ENCODE data around the gene TOM1L2.

Gene TOM1L2

GRCh38 chr17:17890773-17891759 is 81.1 kb downstream of the TOM1L2 start:
- Histone ChIP-seq H3K4me3 (ENCODE audit: low read length) (no peak overlapping the region), H3K4me1 (ENCODE audit: control insufficient read depth, insufficient read depth, low read length) (peaks cover 7% of the 10 kb centered on the region; the same call in 1 of the 2 replicates), H3K27me3 (ENCODE audit: control insufficient read depth, insufficient read depth, low read length) (no peaks in the 10 kb centered on the region), H3K27ac (ENCODE audit: low read length) (no peak overlapping the region), H3K36me3 (ENCODE audit: control insufficient read depth, insufficient read depth, low read length) (no peaks in the 10 kb centered on the region), H3K9me3 (ENCODE audit: control insufficient read depth, insufficient read depth, low read length) (no peaks in the 10 kb centered on the region)
- WGBS (ENCODE audit: insufficient coverage, insufficient read length): no CpG with 5 or more reads among the region's 5 CpGs
- no peak for DNase-seq (ENCODE audit: low read depth, low spot score)

DNA sequence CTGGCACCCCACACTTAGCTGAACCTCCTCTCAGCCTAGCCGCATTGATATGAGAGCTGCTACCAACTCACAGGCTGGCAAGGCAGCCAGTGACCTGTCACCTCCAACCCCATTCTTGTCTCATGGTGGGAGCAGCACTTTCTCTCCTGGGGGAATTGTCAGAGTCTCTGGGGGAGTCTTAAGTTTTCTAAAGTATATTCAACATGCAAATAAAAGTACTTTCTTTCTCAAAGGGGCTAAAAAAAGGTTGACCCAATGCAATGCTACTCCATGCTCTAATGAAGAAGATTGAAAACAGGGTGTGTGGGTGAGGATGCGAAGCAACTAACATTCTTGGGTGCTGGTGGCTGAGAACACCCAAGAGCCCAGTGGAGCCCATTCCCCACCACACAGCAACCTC is 82.3 kb downstream of the TOM1L2 start:
- H3K27me3 ChIP-seq (ENCODE audit: control insufficient read depth, insufficient read depth, low read length): no peaks in the 10 kb centered on the region
- no peak overlapping the region for H3K4me3 ChIP-seq (ENCODE audit: low read length)
- WGBS (ENCODE audit: insufficient coverage, insufficient read length): no CpG with 5 or more reads among the region's 2 CpGs
- H3K4me1 ChIP-seq (ENCODE audit: control insufficient read depth, insufficient read depth, low read length): peaks cover 10% of the 10 kb centered on the region
- no peaks in the 10 kb centered on the region for H3K36me3 ChIP-seq (ENCODE audit: control insufficient read depth, insufficient read depth, low read length)
- no peak for DNase-seq (ENCODE audit: low read depth, low spot score)
- H3K9me3 ChIP-seq (ENCODE audit: control insufficient read depth, insufficient read depth, low read length): no peaks in the 10 kb centered on the region
- H3K27ac ChIP-seq (ENCODE audit: low read length): no peak overlapping the region

DNA sequence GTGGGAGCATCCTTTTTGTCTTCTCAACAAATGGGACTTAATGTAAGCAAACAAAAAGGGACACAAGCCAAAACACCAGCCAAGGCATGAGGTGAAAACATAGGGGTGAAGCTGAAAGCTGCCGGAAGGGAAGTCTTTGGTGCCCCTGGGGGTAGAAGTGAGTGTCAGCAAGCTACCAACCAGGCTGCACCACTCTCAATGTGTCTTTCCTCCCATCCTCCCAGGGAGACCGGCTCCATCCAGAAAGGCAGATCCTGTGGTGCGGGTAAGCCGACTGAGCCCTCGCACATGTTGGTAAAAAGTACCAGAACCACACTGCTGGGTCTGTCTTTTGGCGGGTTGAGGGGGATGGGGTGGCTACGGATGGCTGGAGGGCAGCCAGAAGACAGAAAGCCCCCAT is 83.4 kb downstream of the TOM1L2 start:
- Histone ChIP-seq H3K27ac (ENCODE audit: low read length) (no peak overlapping the region), H3K9me3 (ENCODE audit: control insufficient read depth, insufficient read depth, low read length) (no peaks in the 10 kb centered on the region), H3K27me3 (ENCODE audit: control insufficient read depth, insufficient read depth, low read length) (no peaks in the 10 kb centered on the region), H3K36me3 (ENCODE audit: control insufficient read depth, insufficient read depth, low read length) (no peaks in the 10 kb centered on the region), H3K4me3 (ENCODE audit: low read length) (no peak overlapping the region), H3K4me1 (ENCODE audit: control insufficient read depth, insufficient read depth, low read length) (peaks cover 15% of the 10 kb centered on the region)
- WGBS (ENCODE audit: insufficient coverage, insufficient read length): no CpG with 5 or more reads among the region's 7 CpGs
- no peak for DNase-seq (ENCODE audit: low read depth, low spot score)

DNA sequence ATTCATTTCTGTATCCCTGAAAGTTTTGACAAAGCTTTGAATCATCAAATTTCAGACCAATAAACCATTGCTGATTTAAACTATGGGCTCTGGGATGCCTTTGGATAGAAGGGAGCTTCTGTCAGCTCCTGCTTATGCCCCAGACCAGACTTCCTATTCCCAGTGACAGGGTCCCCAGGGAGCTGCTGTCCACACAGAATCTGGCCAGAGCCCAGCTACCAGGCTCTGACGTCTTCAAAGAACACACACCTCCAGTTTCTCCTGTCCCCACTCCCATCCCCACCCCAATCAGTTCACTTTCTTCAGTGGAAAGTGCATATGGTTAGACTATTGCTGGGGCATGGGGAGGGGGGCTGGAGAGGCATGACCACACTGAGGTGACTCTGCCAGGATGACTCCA is 83.8 kb downstream of the TOM1L2 start:
- Histone ChIP-seq H3K27ac (ENCODE audit: low read length) (no peak overlapping the region), H3K27me3 (ENCODE audit: control insufficient read depth, insufficient read depth, low read length) (no peaks in the 10 kb centered on the region), H3K4me3 (ENCODE audit: low read length) (no peak overlapping the region), H3K9me3 (ENCODE audit: control insufficient read depth, insufficient read depth, low read length) (no peaks in the 10 kb centered on the region), H3K4me1 (ENCODE audit: control insufficient read depth, insufficient read depth, low read length) (peaks cover 15% of the 10 kb centered on the region), H3K36me3 (ENCODE audit: control insufficient read depth, insufficient read depth, low read length) (no peaks in the 10 kb centered on the region)
- no peak for DNase-seq (ENCODE audit: low read depth, low spot score)
- WGBS (ENCODE audit: insufficient coverage, insufficient read length): no CpG with 5 or more reads among the region's 1 CpG

DNA sequence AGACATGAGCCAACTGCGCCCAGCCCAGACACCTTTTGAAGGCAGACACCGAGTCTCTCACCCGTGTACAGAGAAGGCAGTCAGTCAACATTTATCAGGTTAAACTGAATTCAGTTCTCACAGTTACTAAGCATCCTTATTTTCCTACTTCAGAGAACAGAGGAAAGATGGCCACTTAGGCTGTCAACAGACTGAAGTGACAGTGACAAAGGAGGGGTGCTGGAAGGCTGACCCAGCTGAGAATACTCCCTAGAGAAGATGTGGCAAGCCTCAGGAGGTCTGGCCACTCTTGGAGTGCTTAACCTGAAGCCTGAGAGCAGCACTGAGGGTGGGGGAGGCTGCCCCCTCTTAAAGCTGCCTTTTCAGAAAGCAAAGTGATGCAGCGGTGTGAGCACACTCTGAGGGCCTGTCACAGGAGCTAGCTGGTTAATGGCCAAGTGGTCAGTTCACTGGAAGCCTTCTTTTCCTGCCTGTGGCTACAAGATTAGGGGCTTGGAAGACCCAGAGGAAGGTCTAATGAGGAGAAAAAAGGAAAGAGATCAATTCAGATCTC is 84.4 kb downstream of the TOM1L2 start:
- Histone ChIP-seq H3K27ac (ENCODE audit: low read length) (no peak overlapping the region), H3K4me1 (ENCODE audit: control insufficient read depth, insufficient read depth, low read length) (peaks cover 15% of the 10 kb centered on the region), H3K9me3 (ENCODE audit: control insufficient read depth, insufficient read depth, low read length) (no peaks in the 10 kb centered on the region), H3K27me3 (ENCODE audit: control insufficient read depth, insufficient read depth, low read length) (no peaks in the 10 kb centered on the region), H3K36me3 (ENCODE audit: control insufficient read depth, insufficient read depth, low read length) (no peaks in the 10 kb centered on the region), H3K4me3 (ENCODE audit: low read length) (no peak overlapping the region)
- no CpG with 5 or more reads among the region's 4 CpGs for WGBS (ENCODE audit: insufficient coverage, insufficient read length)
- no peak for DNase-seq (ENCODE audit: low read depth, low spot score)

DNA sequence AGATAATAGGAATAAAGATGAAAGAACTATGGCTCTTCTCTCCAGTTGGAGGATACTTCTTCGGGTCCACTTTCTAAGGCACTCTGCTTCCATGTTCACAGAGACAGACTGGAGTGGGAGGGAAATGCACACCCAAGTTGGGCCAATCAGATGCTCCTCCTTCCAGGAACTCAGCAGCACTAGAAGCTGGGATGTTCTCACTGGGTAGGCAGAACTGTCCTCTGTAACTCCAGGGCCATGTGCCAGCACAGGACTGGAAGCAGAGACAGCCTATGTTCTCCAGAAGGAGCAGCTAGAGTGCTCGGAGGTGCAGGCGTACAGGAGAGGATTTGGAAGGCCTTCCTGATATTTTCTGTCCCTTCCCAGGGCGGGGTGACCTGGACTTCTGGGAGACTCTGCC is 85.5 kb downstream of the TOM1L2 start:
- WGBS (ENCODE audit: insufficient coverage, insufficient read length): no CpG with 5 or more reads among the region's 4 CpGs

DNA sequence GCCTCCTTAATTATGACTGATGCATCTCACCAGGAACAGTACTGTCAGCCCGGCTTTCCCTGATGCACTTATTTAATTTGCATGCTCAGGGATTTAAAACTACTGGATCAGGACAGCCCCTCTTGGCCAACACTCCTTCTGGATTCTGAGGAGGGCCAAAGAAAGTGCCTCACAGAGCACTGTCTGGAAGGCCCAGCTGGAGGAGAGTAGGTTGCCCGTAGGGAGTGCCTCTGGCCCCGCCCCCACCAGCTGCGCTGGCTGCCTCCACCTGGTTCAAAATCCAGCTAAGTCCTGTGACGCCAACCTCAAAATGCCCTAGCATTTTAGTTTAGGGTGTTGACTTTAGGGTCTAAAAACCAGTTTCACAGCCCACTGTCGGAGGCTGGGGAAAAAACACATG is 86.0 kb downstream of the TOM1L2 start:
- no peaks in the 10 kb centered on the region for H3K9me3 ChIP-seq (ENCODE audit: control insufficient read depth, insufficient read depth, low read length)
- H3K4me3 ChIP-seq (ENCODE audit: low read length): no peak overlapping the region
- no peak for DNase-seq (ENCODE audit: low read depth, low spot score)
- no peaks in the 10 kb centered on the region for H3K36me3 ChIP-seq (ENCODE audit: control insufficient read depth, insufficient read depth, low read length)
- WGBS (ENCODE audit: insufficient coverage, insufficient read length): no CpG with 5 or more reads among the region's 6 CpGs
- H3K4me1 ChIP-seq (ENCODE audit: control insufficient read depth, insufficient read depth, low read length): peaks cover 19% of the 10 kb centered on the region
- no peaks in the 10 kb centered on the region for H3K27me3 ChIP-seq (ENCODE audit: control insufficient read depth, insufficient read depth, low read length)
- no peak overlapping the region for H3K27ac ChIP-seq (ENCODE audit: low read length)

More for the DNA sequence above, 85.5 kb downstream of the TOM1L2 start:
- H3K27me3 ChIP-seq (ENCODE audit: control insufficient read depth, insufficient read depth, low read length): no peaks in the 10 kb centered on the region
- H3K4me3 ChIP-seq (ENCODE audit: low read length): no peak overlapping the region
- H3K4me1 ChIP-seq (ENCODE audit: control insufficient read depth, insufficient read depth, low read length): peaks cover 17% of the 10 kb centered on the region
- no peaks in the 10 kb centered on the region for H3K36me3 ChIP-seq (ENCODE audit: control insufficient read depth, insufficient read depth, low read length)
- DNase-seq (ENCODE audit: low read depth, low spot score): no peak
- no peak overlapping the region for H3K27ac ChIP-seq (ENCODE audit: low read length)
- H3K9me3 ChIP-seq (ENCODE audit: control insufficient read depth, insufficient read depth, low read length): no peaks in the 10 kb centered on the region

DNA sequence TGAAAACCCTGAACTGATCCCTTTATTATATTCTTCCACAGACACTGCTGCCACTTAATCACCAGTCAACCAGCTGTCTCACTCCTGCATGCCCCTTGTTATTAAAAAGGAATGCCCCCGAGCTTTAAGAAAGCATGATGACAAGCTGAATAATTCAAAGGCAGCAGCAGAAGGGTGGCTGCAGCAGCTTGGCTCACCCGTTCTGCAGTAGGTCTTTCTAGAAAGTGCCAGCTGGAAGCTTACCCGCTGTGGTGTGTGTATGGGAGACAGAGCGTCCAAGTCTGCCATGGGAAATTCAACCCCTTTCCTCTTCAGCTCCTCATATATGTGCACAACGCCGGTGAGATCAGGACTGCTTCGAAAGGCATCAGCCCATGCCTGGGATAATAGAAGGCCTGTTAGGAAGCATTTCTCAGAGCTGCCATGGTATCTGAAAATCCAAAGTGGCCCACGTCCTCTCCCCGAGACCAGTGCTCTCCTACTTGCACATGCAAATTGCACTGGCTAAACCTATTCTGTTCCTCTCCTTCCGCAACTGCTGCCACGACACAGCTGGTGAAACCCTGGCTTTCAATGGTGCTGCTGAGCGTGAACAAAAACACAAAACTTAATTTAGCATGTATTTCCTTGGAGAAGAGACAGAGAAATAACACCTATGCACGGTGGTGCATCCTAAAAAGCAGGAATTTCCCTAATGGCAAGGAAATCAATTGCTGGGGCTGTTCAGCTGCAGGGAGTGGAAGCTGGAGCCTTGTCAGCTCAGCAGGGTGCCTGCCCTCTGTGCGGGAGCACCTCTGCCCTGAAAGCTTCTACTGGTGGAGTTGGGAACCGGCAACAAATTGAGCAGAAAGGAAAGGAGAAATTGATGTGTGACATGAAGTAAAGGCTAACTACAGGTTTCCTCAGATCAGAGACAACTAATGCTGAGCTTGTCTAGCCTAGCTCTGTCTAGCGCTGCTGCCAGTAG is 87.5 kb downstream of the TOM1L2 start:
- no peak for DNase-seq (ENCODE audit: low read depth, low spot score)
- no CpG with 5 or more reads among the region's 16 CpGs for WGBS (ENCODE audit: insufficient coverage, insufficient read length)
- H3K4me3 ChIP-seq (ENCODE audit: low read length): no peak overlapping the region
- no peaks in the 10 kb centered on the region for H3K27me3 ChIP-seq (ENCODE audit: control insufficient read depth, insufficient read depth, low read length)
- peaks cover 18% of the 10 kb centered on the region for H3K4me1 ChIP-seq (ENCODE audit: control insufficient read depth, insufficient read depth, low read length)
- H3K27ac ChIP-seq (ENCODE audit: low read length): no peak overlapping the region
- no peaks in the 10 kb centered on the region for H3K36me3 ChIP-seq (ENCODE audit: control insufficient read depth, insufficient read depth, low read length)
- no peaks in the 10 kb centered on the region for H3K9me3 ChIP-seq (ENCODE audit: control insufficient read depth, insufficient read depth, low read length)

- Histone ChIP-seq H3K27ac (ENCODE audit: low read length) (no peak overlapping the region), H3K27me3 (ENCODE audit: control insufficient read depth, insufficient read depth, low read length) (no peaks in the 10 kb centered on the region), H3K36me3 (ENCODE audit: control insufficient read depth, insufficient read depth, low read length) (no peaks in the 10 kb centered on the region), H3K4me1 (ENCODE audit: control insufficient read depth, insufficient read depth, low read length) (peaks cover 14% of the 10 kb centered on the region), H3K4me3 (ENCODE audit: low read length) (no peak overlapping the region), H3K9me3 (ENCODE audit: control insufficient read depth, insufficient read depth, low read length) (no peaks in the 10 kb centered on the region)
- WGBS (ENCODE audit: insufficient coverage, insufficient read length): no CpG with 5 or more reads among the region's 3 CpGs
- DNase-seq (ENCODE audit: low read depth, low spot score): no peak
Observed at GRCh38 chr17:17883801-17884200, 88.4 kb downstream of the TOM1L2 start.

DNA sequence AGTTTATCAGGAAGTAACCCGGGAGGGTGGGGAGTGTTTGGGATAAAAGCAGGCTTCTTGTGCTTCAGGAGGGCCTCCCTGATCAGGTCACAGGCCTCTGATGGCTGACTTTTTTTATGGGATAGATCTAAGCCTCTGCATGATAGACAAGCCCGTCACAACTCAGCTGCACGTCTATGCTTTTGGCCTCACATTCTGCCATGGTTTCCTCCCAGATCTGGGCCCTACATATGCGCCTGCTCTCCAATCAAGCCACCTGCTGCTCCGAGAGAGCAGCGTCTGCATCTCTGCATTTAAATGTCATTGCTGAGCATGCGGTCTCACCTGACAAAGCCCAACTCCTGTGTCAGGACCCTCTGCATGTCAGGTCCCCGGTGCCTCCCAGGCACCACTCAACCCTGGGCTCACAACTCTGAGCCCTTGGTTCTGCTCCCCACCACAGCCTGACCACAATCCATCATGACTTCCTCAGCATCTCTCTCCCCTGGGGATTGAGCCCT is 90.1 kb downstream of the TOM1L2 start:
- no peak for DNase-seq (ENCODE audit: low read depth, low spot score)
- peaks cover 20% of the 10 kb centered on the region for H3K4me1 ChIP-seq (ENCODE audit: control insufficient read depth, insufficient read depth, low read length)
- no peaks in the 10 kb centered on the region for H3K9me3 ChIP-seq (ENCODE audit: control insufficient read depth, insufficient read depth, low read length)
- H3K36me3 ChIP-seq (ENCODE audit: control insufficient read depth, insufficient read depth, low read length): no peaks in the 10 kb centered on the region
- no peaks in the 10 kb centered on the region for H3K27me3 ChIP-seq (ENCODE audit: control insufficient read depth, insufficient read depth, low read length)
- H3K4me3 ChIP-seq (ENCODE audit: low read length): no peak overlapping the region
- no peak overlapping the region for H3K27ac ChIP-seq (ENCODE audit: low read length)
- no CpG with 5 or more reads among the region's 8 CpGs for WGBS (ENCODE audit: insufficient coverage, insufficient read length)
